Stomach (tissue), 9 donors: ENCODE data around the gene MANSC1. TPM values are rescaled to one million over a fixed set of nuclear protein-coding genes. Genes with fewer than 3 reads are reported as not detected.
"Not testable (repeated sequence)": the region's sequence is repeated elsewhere in the genome, so short reads cannot be mapped to it uniquely, and the experiment has no call there.

Experiments used
- DNase-seq, 2 donors: peaks; one replicate each; pipeline versions ENCODE4 v3.0.0 to v3.0.0-alpha.2; 2013 to 2019
- H3K27ac ChIP-seq, 5 donors: fragments of 200-600 bp in 4 of 5; sonication (generic) in 4 of 5; one replicate each; pipeline ENCODE4 v1.5.1; 2013 to 2019; ENCODE audit warnings: mild to moderate bottlenecking in 1 of 5, moderate library complexity in 1 of 5
- H3K27me3 ChIP-seq, 3 donors: fragments of 200-600 bp; sonication (generic); one replicate each; pipeline ENCODE4 v1.5.1; 2017 to 2019; ENCODE audit warnings: mixed run types in 1 of 3
- H3K36me3 ChIP-seq, 4 donors: fragments of 200-600 bp; sonication (generic); 1 replicate in 3 of 4; 2 replicates in 1 of 4; pipeline ENCODE4 v1.5.1; 2016 to 2019
- H3K4me1 ChIP-seq, 4 donors: fragments of 200-600 bp; sonication (generic); one replicate each; pipeline ENCODE4 v1.5.1; 2016 to 2019
- H3K4me3 ChIP-seq, 4 donors: fragments of 200-600 bp; sonication (generic) in 3 of 4; one replicate each; pipeline ENCODE4 v1.5.1; 2016 to 2019; ENCODE audit warnings: mild to moderate bottlenecking in 1 of 4
- H3K9me3 ChIP-seq, 4 donors: fragments of 200-600 bp; sonication (generic); one replicate each; pipeline ENCODE4 v1.5.1; 2016 to 2019
- EP300 ChIP-seq: sonication (generic); formaldehyde crosslinking; IDR thresholded peaks from one replicate; pipeline ENCODE4 v1.6.1; 2017; ENCODE audit warnings: antibody characterized with exemption
- POLR2A ChIP-seq, 4 donors: fragments of 450-650 bp; IDR thresholded peaks; one replicate each; pipeline ENCODE4 v1.6.1; 2016; ENCODE audit warnings: antibody characterized with exemption in 4 of 4, control low read depth in 2 of 4, mild to moderate bottlenecking in 1 of 4, moderate library complexity in 1 of 4
- POLR2AphosphoS5 ChIP-seq, 3 donors: sonication (generic); formaldehyde crosslinking; IDR thresholded peaks; one replicate each; pipeline ENCODE4 v1.6.1; 2016; ENCODE audit warnings: antibody characterized with exemption in 3 of 3
- WGBS, 5 donors: extraction: QIAGEN DNeasy Blood & Tissue Kit in 3 of 5; methylation state at CpG; one replicate each; pipeline versions ENCODE4 v1.1.5 to v1.1.7; 2013 to 2018; 5-methylcytosine and 5-hydroxymethylcytosine counted together
- intact Hi-C: fragments of 100-400 bp; cut with DNase I; formaldehyde crosslinking; loops from one replicate; pipeline ENCODE4 v1.15.1; 2023; ENCODE audit warnings: low total_unique reads
- polyA plus RNA-seq, 3 donors: library from polyadenylated mRNA; stranded (reverse); fragments of 200-250 nt; gene quantifications; one replicate each; pipeline ENCODE4 v1.2.3, GENCODE V29; 2013
- total RNA-seq, 5 donors: library from RNA; depleted of rRNA; stranded (reverse); fragments of >200 nt; gene quantifications; one replicate each; pipeline versions ENCODE4 v1.1.0 to v1.2.3, GENCODE V29; 2014 to 2016
- TF ChIP-seq, protein P1 (sequence below), 7 experiments: fragments of 450-650 bp in 4 of 7; fragments of 200-600 bp in 3 of 7; sonication (generic) in 3 of 7; IDR thresholded peaks; one replicate each; pipeline ENCODE4 v1.5.1; 2016 to 2019; ENCODE audit warnings: antibody characterized with exemption in 7 of 7, control low read depth in 2 of 7, mild to moderate bottlenecking in 1 of 7
- donor health status: healthy with polysubstance abuse.
- donor health status: Bipolar disorder and iron deficiency.
- donor health status: healthy.

MANSC1 gene
- total and polyA plus RNA-seq, 8 donors, result 0.29 to 35.7 (median 9.5) TPM

DNA sequence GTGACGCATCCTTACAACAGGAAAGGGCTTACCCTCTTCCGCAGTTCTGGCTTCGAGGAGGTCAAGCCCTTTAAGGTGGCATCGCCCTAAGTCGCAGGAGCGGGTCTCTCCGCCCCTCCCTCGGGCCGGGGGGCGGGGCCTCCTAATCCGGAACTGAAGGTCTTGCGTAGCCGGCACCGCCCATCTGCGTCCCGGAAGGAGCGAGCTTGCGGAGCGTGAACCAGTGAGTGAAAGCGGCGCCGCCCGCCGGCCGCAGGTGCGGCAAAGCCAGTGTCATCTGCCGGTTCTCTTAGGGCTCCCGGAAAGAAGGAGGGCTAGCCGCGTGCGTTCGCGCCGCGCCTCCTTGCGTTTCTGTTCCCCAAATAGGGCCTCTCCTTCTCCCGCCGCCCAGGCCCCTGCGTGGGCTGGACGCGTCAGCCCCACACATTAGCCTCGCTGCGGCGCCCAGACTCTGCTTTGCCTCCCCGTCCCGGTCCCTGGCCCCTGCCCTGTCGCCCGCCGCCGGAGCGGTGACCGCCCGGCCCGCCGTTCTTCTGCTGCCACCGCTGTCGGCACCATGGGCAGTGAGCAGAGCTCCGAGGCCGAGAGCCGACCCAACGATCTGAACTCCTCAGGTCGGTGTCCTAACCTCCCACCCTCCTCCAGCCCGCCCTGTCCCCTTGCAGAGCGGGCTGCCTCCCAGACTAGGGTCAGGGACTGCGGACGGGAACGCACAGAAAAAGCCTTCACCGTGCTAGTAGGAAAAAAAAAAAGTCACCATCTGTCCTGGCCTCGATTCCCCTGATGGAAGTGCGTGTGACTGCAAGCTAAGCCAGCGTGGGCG, 7.1 kb upstream of the MANSC1 start, which contains the start of gene BORCS5:
TSS of gene BORCS5 (plus strand) at position 183 of the 823 bp plus-strand sequence. CDS start at position 557, 374 bp downstream.
- H3K27me3 ChIP-seq, result no peaks in the 10 kb centered on the region

DNA sequence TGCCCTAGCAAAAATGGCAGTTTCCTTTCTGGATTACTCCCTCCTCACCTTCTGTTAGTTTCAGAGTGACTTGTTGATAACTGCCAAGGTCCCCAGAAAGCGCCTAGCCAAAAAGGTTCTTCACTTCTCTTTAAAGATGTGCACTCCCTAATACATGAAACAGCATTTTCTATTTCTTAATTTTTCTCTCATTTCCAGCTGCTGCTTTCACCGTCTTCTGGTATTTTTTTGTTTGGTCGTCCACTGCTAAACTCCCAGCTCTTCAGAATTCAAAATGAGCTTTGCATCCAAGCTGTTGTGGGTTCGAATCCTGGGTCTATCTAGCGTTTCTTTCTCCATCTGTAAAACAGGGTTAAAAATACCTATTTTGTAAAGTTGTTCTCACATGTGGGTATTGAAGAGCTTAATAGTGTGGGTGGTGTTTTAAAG, 6.4 kb upstream of the MANSC1 start:
- Histone ChIP-seq H3K36me3 (peaks cover 0 to 3% (median 0%) of the 10 kb centered on the region in 4 donors), H3K27me3 (no peaks in the 10 kb centered on the region), H3K9me3 (no peaks in the 10 kb centered on the region), H3K27ac (peak overlapping the region; percentile 96 to 99 (median 98)), H3K4me1 (peaks cover 0 to 42% (median 17%) of the 10 kb centered on the region in 4 donors), H3K4me3 (peak overlapping the region; percentile 62 to 98 (median 70))
- no peak for DNase-seq
- intact Hi-C loops, result no loop called here
- 30 to 36% (median 34%) methylated on average over 5 of the region's 5 CpGs for WGBS, 5 donors
- TF ChIP-seq EP300 (no peak), POLR2A (IDR thresholded peaks at IDR 0.05) (no peak), POLR2AphosphoS5 (IDR thresholded peaks at IDR 0.05) (no peak)
- TF ChIP-seq, protein P1, sequence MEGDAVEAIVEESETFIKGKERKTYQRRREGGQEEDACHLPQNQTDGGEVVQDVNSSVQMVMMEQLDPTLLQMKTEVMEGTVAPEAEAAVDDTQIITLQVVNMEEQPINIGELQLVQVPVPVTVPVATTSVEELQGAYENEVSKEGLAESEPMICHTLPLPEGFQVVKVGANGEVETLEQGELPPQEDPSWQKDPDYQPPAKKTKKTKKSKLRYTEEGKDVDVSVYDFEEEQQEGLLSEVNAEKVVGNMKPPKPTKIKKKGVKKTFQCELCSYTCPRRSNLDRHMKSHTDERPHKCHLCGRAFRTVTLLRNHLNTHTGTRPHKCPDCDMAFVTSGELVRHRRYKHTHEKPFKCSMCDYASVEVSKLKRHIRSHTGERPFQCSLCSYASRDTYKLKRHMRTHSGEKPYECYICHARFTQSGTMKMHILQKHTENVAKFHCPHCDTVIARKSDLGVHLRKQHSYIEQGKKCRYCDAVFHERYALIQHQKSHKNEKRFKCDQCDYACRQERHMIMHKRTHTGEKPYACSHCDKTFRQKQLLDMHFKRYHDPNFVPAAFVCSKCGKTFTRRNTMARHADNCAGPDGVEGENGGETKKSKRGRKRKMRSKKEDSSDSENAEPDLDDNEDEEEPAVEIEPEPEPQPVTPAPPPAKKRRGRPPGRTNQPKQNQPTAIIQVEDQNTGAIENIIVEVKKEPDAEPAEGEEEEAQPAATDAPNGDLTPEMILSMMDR (IDR thresholded peaks at IDR 0.05), result no peak

More for the DNA sequence above, 7.1 kb upstream of the MANSC1 start, which contains the start of gene BORCS5:
- peak; percentile 99 to 100 (median 99) for TF ChIP-seq POLR2AphosphoS5 (IDR thresholded peaks at IDR 0.05)
- TF ChIP-seq, protein P1 (IDR thresholded peaks at IDR 0.05), result peak in 2 of 7 experiments; percentile 12 to 13
- no peak for TF ChIP-seq EP300
- TF ChIP-seq POLR2A (IDR thresholded peaks at IDR 0.05), result peak in 2 of 4 donors; percentile 97 to 98
- intact Hi-C loops, result no loop called here
- peak within 1 kb of the TSS; percentile 62 to 98 (median 70) for H3K4me3 ChIP-seq
- 0 to 1% (median 0%) methylated on average over 65 to 72 of the region's 72 CpGs for WGBS, 5 donors
- H3K9me3 ChIP-seq, result no peaks in the 10 kb centered on the region
- peak; percentile 99 for DNase-seq
- peaks cover 0 to 6% (median 0%) of the 10 kb centered on the region in 4 donors for H3K36me3 ChIP-seq
- H3K4me1 ChIP-seq, result peaks cover 0 to 37% (median 17%) of the 10 kb centered on the region in 4 donors
- peak within 1 kb of the TSS; percentile 96 to 99 (median 98) for H3K27ac ChIP-seq

DNA sequence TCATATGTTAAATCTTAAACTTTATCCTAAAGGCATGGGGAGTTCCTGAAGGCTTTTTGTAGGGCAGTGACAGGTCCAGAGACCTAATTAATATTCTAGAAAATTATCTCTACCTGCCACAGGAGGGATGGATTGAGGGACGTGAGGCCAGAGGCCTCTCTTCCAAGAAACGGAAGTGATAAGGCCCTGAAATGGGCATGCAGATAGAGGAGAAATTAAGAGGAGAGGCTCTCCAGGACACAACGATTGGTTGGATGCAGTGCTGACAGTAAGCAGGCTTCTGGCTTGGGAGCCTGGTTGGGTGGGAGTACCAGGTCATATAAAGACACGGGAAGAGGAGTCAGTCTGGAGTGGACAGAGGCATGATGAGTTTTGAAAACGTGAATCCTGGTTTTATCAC, 3.8 kb upstream of the MANSC1 start:
- Histone ChIP-seq H3K4me3 (no peak overlapping the region), H3K27ac (no peak overlapping the region), H3K4me1 (peaks cover 0 to 42% (median 26%) of the 10 kb centered on the region in 4 donors), H3K27me3 (no peaks in the 10 kb centered on the region), H3K9me3 (no peaks in the 10 kb centered on the region), H3K36me3 (no peaks in the 10 kb centered on the region)
- TF ChIP-seq POLR2AphosphoS5 (IDR thresholded peaks at IDR 0.05), result no peak
- TF ChIP-seq POLR2A (IDR thresholded peaks at IDR 0.05), result no peak
- TF ChIP-seq, protein P1 (IDR thresholded peaks at IDR 0.05), result no peak
- TF ChIP-seq EP300, result no peak
- 54 to 71% (median 68%) methylated on average over 5 of the region's 5 CpGs for WGBS, 5 donors
- intact Hi-C loops, result no loop called here
- DNase-seq, result no peak

DNA sequence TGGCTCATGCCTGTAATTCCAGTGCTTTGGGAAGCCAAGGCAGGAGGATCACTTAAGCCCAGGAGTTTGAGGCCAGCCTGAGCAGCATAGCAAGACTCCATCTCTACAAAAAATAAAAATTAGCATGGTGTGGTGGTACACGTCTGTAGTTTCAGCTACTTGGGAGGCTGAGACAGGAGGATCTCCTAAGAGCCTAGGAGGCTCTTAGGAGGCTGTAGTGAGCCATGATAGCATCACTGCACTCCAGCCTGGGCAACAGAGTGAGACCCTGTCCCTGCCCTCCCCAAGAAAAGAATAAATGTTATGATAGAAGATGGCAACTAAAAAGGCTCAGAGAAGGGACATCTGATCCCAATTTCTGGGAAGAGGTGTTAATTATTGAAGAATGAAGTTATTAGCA, 3.2 kb upstream of the MANSC1 start:
- Histone ChIP-seq H3K4me3 (no peak overlapping the region), H3K27ac (no peak overlapping the region), H3K4me1 (peaks cover 0 to 42% (median 24%) of the 10 kb centered on the region in 4 donors), H3K9me3 (no peaks in the 10 kb centered on the region), H3K36me3 (no peaks in the 10 kb centered on the region), H3K27me3 (no peaks in the 10 kb centered on the region)
- DNase-seq, result no peak
- intact Hi-C loops, result no loop called here
- TF ChIP-seq POLR2AphosphoS5 (IDR thresholded peaks at IDR 0.05) (no peak), POLR2A (IDR thresholded peaks at IDR 0.05) (no peak), EP300 (no peak)
- TF ChIP-seq, protein P1 (IDR thresholded peaks at IDR 0.05), result no peak
- 88 to 100% (median 92%) methylated on average over 1 of the region's 1 CpG for WGBS, 5 donors

DNA sequence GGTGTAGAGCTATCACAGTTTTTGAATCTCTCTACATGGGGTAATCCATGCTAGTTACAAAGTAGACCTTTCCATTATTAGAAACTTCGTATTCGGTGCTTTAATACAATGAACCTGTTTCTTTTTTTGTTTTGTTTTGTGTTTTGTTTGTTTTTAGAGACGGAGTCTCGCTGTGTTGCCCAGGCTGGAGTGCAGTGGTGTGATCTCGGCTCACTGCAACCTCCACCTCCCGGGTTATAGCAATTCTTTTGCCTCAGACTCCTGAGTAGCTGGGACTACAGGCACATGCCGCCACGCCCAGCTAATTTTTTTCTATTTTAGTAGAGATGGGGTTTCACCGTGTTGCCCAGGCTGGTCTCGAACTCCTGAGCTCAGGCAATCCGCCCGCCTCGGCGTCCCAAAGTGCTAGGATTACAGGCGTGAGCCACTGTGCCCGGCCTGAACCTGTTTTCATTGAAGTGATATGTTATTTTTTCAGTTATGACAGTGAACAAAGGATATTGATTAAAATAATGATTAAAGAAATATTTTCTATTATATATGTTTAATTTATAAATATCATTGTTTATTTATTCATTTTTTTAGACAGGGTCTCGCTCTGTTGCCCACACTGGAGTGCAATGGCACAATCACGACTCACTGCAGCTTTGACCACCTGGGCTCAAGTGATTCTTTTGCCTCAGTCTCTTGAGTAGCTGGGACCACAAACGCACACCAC, 1.6 kb upstream of the MANSC1 start:
- peaks cover 0 to 43% (median 28%) of the 10 kb centered on the region in 4 donors for H3K4me1 ChIP-seq
- H3K9me3 ChIP-seq, H3K4me3 ChIP-seq, DNase-seq, H3K27me3 ChIP-seq, H3K36me3 ChIP-seq, intact Hi-C loops: not testable (repeated sequence)
- peak overlapping the region; percentile 20 to 95 (median 94) for H3K27ac ChIP-seq
- WGBS, 5 donors, result 80 to 89% (median 86%) methylated on average over 19 of the region's 19 CpGs
